ENCODE data around the gene CPNE8.

GRCh38 chr12:38775457-38775856, 129.9 kb downstream of the CPNE8 start:
- TF ChIP-seq CTCF (IDR thresholded peaks at IDR 0.05 in 4 of 5, conservative IDR thresholded peaks at IDR 0.05 in 1 of 5) (no peak), POLR2A (IDR thresholded peaks at IDR 0.05) (no peak)
